GM19463 (cell line): Measurements from ENCODE around the gene SCAF8.
A peak's percentile ranks its signal among the peaks of the same experiment; 100 is the strongest.
"Not testable (repeated sequence)": the region's sequence is repeated elsewhere in the genome, so short reads cannot be mapped to it uniquely, and the experiment has no call there.

Experiments used
- ATAC-seq: cut with Tn5 transposase; IDR thresholded peaks from one replicate; pipeline ENCODE4 v1.9.1; 2021; ENCODE audit warnings: mild to moderate bottlenecking, moderate library complexity; ENCODE audit not compliant: unreplicated experiment

SCAF8 gene

GRCh38 chr6:154732538-154733182 lies 556 bp upstream of the SCAF8 start:
- no peak for ATAC-seq

GRCh38 chr6:154733626-154734382 lies 588 bp downstream of the SCAF8 start:
- ATAC-seq = peak; percentile 74

GRCh38 chr6:154736618-154737259 lies 3.5 kb downstream of the SCAF8 start:
- ATAC-seq = no peak

- no peak for ATAC-seq
Measured at GRCh38 chr6:154737424-154737823, 4.2 kb downstream of the SCAF8 start.

- no peak for ATAC-seq
Measured at GRCh38 chr6:154738551-154738961, 5.3 kb downstream of the SCAF8 start.

- ATAC-seq = no peak
Measured at GRCh38 chr6:154740658-154741057, 7.4 kb downstream of the SCAF8 start.

GRCh38 chr6:154742891-154743290 lies 9.7 kb downstream of the SCAF8 start:
- no peak for ATAC-seq

GRCh38 chr6:154744029-154744745 lies 11.0 kb downstream of the SCAF8 start:
- not testable (repeated sequence) for ATAC-seq

- ATAC-seq = no peak
Measured at GRCh38 chr6:154745243-154745642, 12.0 kb downstream of the SCAF8 start.

- ATAC-seq = no peak
Measured at GRCh38 chr6:154749341-154749740, 16.1 kb downstream of the SCAF8 start.

- no peak for ATAC-seq
Measured at GRCh38 chr6:154751011-154751800, 18.0 kb downstream of the SCAF8 start.

- no peak for ATAC-seq
Measured at GRCh38 chr6:154752022-154752421, 18.8 kb downstream of the SCAF8 start.

- ATAC-seq = no peak
Measured at GRCh38 chr6:154754152-154754551, 20.9 kb downstream of the SCAF8 start.

GRCh38 chr6:154757352-154758050 lies 24.3 kb downstream of the SCAF8 start:
- no peak for ATAC-seq

- no peak for ATAC-seq
Measured at GRCh38 chr6:154758125-154758524, 24.9 kb downstream of the SCAF8 start.

- ATAC-seq = no peak
Measured at GRCh38 chr6:154763650-154764049, 30.4 kb downstream of the SCAF8 start.

GRCh38 chr6:154765273-154765672 lies 32.1 kb downstream of the SCAF8 start:
- ATAC-seq = no peak

GRCh38 chr6:154766288-154766687 lies 33.1 kb downstream of the SCAF8 start:
- no peak for ATAC-seq

- no peak for ATAC-seq
Measured at GRCh38 chr6:154767003-154767723, 33.9 kb downstream of the SCAF8 start.
